ENCODE measurements around the gene METTL9.
"Not testable (repeated sequence)": the region's sequence is repeated elsewhere in the genome, so short reads cannot be mapped to it uniquely, and the experiment has no call there.

METTL9 gene

DNA sequence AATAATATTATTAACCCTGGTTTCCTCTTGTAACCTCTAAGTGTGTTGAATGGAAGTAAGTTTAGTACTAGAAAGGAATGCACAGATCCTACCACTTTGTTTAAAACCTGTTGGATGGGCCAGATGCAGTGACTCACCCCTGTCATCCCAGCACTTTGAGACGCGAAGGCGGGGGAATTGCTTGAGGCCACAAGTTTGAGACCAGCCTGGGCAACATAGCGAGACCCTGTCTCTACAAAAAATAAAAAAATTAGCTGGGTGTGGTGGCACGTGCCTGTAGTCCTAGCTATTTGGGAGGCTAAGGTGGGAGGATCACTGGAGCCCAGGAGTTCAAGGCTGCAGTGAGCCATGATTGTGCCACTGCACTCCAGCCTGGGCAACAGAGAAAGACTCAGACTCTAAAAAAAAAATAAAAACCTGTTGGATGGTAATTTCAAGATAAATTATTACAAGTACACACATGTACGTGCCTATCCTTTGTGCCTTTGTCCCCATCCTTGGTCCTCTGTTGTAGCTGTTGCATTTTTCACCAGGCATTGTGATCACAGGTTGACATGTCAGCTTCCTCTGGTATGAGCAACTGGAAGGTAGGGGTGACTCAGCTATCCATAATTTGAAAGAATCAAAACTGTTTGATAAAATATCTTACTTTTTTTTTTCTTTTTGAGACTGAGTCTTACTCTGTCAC lies 30.7 kb upstream of the METTL9 start:
- no peak overlapping the region for H3K27ac ChIP-seq

GRCh38 chr16:21570676-21571017 lies 28.7 kb upstream of the METTL9 start:
- H3K27ac ChIP-seq: no peak overlapping the region
- H3K27me3 ChIP-seq (ENCODE audit: insufficient read depth, low read depth, severe bottlenecking): no peaks in the 10 kb centered on the region
- no peaks in the 10 kb centered on the region for H3K36me3 ChIP-seq
- no peak for TF ChIP-seq CTCF (IDR thresholded peaks at IDR 0.05; ENCODE audit: low read depth, low read length)
- DNase-seq: no peak
- no peaks in the 10 kb centered on the region for H3K9me3 ChIP-seq (ENCODE audit: severe bottlenecking)
- no peak overlapping the region for H3K4me3 ChIP-seq (ENCODE audit: low read depth, low read length)

More for the DNA sequence above, 30.7 kb upstream of the METTL9 start:
- no peak overlapping the region for H3K4me3 ChIP-seq (ENCODE audit: low read depth, low read length)
- no peaks in the 10 kb centered on the region for H3K36me3 ChIP-seq
- no peaks in the 10 kb centered on the region for H3K9me3 ChIP-seq (ENCODE audit: severe bottlenecking)
- H3K27me3 ChIP-seq (ENCODE audit: insufficient read depth, low read depth, severe bottlenecking): no peaks in the 10 kb centered on the region
- DNase-seq: no peak
- no peak for TF ChIP-seq CTCF (IDR thresholded peaks at IDR 0.05; ENCODE audit: low read depth, low read length)

- not testable (repeated sequence) for H3K27me3 ChIP-seq (ENCODE audit: insufficient read depth, low read depth, severe bottlenecking); DNase-seq
Observed at GRCh38 chr16:21573506-21573905, 25.9 kb upstream of the METTL9 start.

DNA sequence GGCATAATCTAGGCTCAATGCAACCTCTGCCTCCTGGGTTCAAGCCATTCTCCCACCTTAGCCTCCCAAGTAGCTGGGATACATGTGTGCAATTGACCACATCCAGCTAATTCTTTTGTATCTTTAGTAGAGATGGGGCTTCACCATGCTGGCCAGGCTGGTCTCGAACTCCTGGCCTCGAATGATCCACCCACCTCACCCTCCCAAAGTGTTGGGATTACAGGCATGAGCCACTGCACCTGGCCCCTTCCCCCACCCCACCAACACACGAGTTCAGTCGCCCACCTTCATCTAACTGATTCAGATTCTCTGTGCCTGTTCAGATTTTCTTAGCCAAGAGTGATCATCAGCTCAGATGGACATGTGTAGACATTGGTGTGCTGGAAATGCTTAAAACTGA lies 25.0 kb upstream of the METTL9 start:
- Histone ChIP-seq H3K27me3 (ENCODE audit: insufficient read depth, low read depth, severe bottlenecking) (no peaks in the 10 kb centered on the region), H3K36me3 (no peaks in the 10 kb centered on the region), H3K9me3 (ENCODE audit: severe bottlenecking) (no peaks in the 10 kb centered on the region), H3K27ac (no peak overlapping the region), H3K4me3 (ENCODE audit: low read depth, low read length) (no peak overlapping the region)
- no peak for DNase-seq
- TF ChIP-seq CTCF (IDR thresholded peaks at IDR 0.05; ENCODE audit: low read depth, low read length): no peak

More at GRCh38 chr16:21573506-21573905, 25.9 kb upstream of the METTL9 start:
- not testable (repeated sequence) for H3K36me3 ChIP-seq; H3K9me3 ChIP-seq (ENCODE audit: severe bottlenecking); H3K4me3 ChIP-seq (ENCODE audit: low read depth, low read length); H3K27ac ChIP-seq

GRCh38 chr16:21576323-21576722 lies 23.1 kb upstream of the METTL9 start:
- H3K4me3 ChIP-seq (ENCODE audit: low read depth, low read length); H3K36me3 ChIP-seq; H3K9me3 ChIP-seq (ENCODE audit: severe bottlenecking); H3K27me3 ChIP-seq (ENCODE audit: insufficient read depth, low read depth, severe bottlenecking); H3K27ac ChIP-seq; DNase-seq: not testable (repeated sequence)

- DNase-seq; H3K27me3 ChIP-seq (ENCODE audit: insufficient read depth, low read depth, severe bottlenecking); H3K27ac ChIP-seq; H3K4me3 ChIP-seq (ENCODE audit: low read depth, low read length); H3K9me3 ChIP-seq (ENCODE audit: severe bottlenecking); H3K36me3 ChIP-seq: not testable (repeated sequence)
Observed at GRCh38 chr16:21577487-21577886, 21.9 kb upstream of the METTL9 start.

DNA sequence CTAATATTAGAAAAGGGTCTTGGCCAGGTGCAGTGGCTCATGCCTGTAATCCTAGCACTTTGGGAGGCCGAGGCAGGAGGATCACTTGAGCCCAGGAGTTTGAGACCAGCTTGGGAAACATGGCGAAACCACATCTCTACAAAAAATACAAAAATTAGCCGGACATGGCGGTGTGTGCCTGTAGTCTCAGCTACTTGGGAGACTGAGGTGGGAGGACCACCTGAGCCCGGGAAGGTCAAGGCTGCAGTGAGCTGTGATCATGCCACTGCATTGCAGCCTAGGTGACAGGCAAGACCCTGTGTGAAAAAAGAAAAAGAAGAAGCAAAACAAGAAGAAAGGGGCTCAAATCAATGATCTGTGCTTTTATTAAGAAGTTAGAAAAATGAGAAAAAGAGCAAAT lies 21.1 kb upstream of the METTL9 start:
- not testable (repeated sequence) for DNase-seq; H3K9me3 ChIP-seq (ENCODE audit: severe bottlenecking); H3K4me3 ChIP-seq (ENCODE audit: low read depth, low read length); H3K27ac ChIP-seq; H3K36me3 ChIP-seq; H3K27me3 ChIP-seq (ENCODE audit: insufficient read depth, low read depth, severe bottlenecking)

- DNase-seq; H3K27me3 ChIP-seq (ENCODE audit: insufficient read depth, low read depth, severe bottlenecking); H3K27ac ChIP-seq; H3K9me3 ChIP-seq (ENCODE audit: severe bottlenecking); H3K4me3 ChIP-seq (ENCODE audit: low read depth, low read length); H3K36me3 ChIP-seq: not testable (repeated sequence)
Observed at GRCh38 chr16:21580131-21580530, 19.2 kb upstream of the METTL9 start.

All from WERI-Rb-1 (cell line).